Erythroblast (primary cell): ENCODE measurements around the gene SERAC1.

ENCODE experiments used
- GATA1 ChIP-seq: IDR thresholded peaks from 2 replicates; pipeline ENCODE4 v1.6.1; 2011; ENCODE audit warnings: low read depth, mild to moderate bottlenecking, control low read depth, low read length, moderate library complexity
- POLR2A ChIP-seq: IDR thresholded peaks from 2 replicates; pipeline ENCODE4 v1.6.1; 2011; ENCODE audit warnings: mild to moderate bottlenecking, low read length

DNA sequence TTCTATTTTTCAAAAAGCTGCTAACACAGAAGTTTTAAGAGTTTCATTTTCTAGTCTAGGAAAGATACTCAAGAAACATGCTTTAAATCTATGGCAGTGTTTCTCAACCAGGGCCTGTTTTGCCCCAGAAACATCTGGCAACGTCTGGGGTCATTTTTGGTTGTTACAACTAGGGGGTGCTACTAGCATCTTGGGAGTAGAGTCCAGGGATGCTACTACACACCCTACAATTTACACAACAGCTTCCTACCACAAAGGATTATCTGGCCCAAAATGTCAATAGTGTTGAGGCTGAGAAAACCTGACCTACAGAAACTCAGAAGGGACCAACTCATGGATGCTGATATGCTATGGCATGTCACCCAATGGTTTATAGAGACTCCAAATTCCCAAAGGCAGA is 24.4 kb downstream of the SERAC1 start:
- TF ChIP-seq POLR2A = no peak
- no peak for TF ChIP-seq GATA1
